Measurements from ENCODE around the gene ABHD6.

Gene ABHD6

DNA sequence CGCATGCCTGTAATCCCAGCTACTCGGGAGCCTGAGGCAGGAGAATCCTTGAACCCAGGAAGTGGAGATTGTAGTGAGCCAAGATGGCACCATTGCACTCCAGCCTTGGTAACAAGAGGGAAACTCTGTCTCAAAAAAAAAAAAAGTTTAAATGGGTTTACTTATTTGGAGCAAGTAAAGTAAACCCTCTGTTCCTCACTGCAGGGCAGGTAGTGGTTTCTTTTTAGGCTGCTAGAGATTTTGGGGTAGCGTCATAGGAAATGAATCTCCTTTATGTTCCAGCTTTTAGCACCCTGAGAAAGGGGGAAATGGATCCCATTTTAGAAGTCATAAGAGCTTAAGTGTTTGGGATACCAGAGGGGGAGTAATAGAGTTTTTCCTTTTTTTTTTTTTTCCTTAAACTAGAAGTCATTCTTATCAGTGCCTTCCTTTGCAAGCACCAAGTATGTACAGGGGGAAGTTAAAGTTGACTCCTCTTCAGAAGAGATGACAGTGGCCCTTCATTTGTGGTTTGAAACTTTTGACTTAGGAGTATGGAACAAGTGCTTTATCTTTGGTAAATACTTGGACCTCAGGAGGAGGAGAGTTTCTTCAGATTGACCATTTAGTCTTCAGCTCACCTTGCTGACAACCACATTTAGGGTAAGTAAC, 103.1 kb downstream of the ABHD6 start:
- H3K36me3 ChIP-seq (ENCODE audit: insufficient read depth, low read length): no peaks in the 10 kb centered on the region
- peaks cover 45% of the 10 kb centered on the region for H3K4me1 ChIP-seq (ENCODE audit: insufficient read depth, low read length)
- no peak overlapping the region for H3K9ac ChIP-seq (ENCODE audit: low read length)
- no peaks in the 10 kb centered on the region for H3K9me3 ChIP-seq (ENCODE audit: low read length)
- no peaks in the 10 kb centered on the region for H3K27me3 ChIP-seq (ENCODE audit: control insufficient read depth in 1 of 2, insufficient read depth in 2 of 2, low read length in 2 of 2)
- H3K27ac ChIP-seq (ENCODE audit: low read depth, low read length): no peak overlapping the region
- no peak overlapping the region for H3K4me3 ChIP-seq (ENCODE audit: low read depth in 1 of 2, low read length in 2 of 2)

DNA sequence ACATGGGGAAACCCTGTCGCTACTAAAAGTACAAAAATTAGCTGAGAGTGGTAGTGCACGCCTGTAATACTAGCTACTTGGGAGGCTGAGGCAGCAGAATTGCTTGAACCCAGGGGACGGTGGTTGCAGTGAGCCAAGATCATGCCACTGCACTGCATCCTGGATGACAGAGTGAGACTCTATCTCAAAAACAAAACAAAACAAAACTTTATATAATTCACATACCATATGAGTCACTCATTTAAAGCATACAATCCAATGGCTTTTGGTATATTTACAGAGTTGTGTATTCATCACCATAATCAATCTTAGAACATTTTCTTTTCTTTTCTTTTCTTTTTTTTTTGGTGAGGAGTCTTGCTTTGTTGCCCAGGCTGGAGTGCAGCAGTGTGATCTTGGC, 103.8 kb downstream of the ABHD6 start:
- peaks cover 48% of the 10 kb centered on the region for H3K4me1 ChIP-seq (ENCODE audit: insufficient read depth, low read length)
- H3K36me3 ChIP-seq (ENCODE audit: insufficient read depth, low read length): no peaks in the 10 kb centered on the region
- H3K4me3 ChIP-seq (ENCODE audit: low read depth in 1 of 2, low read length in 2 of 2): no peak overlapping the region
- H3K9me3 ChIP-seq (ENCODE audit: low read length): no peaks in the 10 kb centered on the region
- no peak overlapping the region for H3K9ac ChIP-seq (ENCODE audit: low read length)
- no peak overlapping the region for H3K27ac ChIP-seq (ENCODE audit: low read depth, low read length)
- H3K27me3 ChIP-seq (ENCODE audit: control insufficient read depth in 1 of 2, insufficient read depth in 2 of 2, low read length in 2 of 2): no peaks in the 10 kb centered on the region

DNA sequence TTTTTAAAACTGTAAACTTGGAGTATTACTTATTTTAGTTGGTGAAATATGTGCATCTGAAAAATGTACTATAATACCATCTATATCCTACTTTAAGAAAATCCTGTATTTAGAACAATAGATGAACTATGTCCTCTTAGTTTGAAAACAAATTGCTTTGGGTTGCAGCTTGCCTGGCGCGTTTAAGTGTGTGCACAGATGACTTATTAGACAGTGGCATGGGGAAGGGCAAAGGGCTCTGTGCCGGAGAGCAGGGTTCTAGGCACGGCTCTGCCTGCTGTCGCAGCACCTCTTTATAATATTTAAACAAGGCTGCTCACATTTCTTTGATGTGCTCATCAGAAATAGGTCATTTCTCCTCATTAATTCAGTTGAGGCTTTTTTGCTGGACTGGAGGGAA, 105.1 kb downstream of the ABHD6 start:
- no peaks in the 10 kb centered on the region for H3K36me3 ChIP-seq (ENCODE audit: insufficient read depth, low read length)
- H3K27me3 ChIP-seq (ENCODE audit: control insufficient read depth in 1 of 2, insufficient read depth in 2 of 2, low read length in 2 of 2): no peaks in the 10 kb centered on the region
- H3K4me3 ChIP-seq (ENCODE audit: low read depth in 1 of 2, low read length in 2 of 2): no peak overlapping the region
- no peak overlapping the region for H3K27ac ChIP-seq (ENCODE audit: low read depth, low read length)
- H3K4me1 ChIP-seq (ENCODE audit: insufficient read depth, low read length): peaks cover 51% of the 10 kb centered on the region
- no peaks in the 10 kb centered on the region for H3K9me3 ChIP-seq (ENCODE audit: low read length)
- no peak overlapping the region for H3K9ac ChIP-seq (ENCODE audit: low read length)
